Activated CD4-positive, alpha-beta T cell treated with anti-CD3 and anti-CD28 coated beads, Interleukin-2, amount 50 U/mL, for 48 hours (primary cell): ENCODE results near the gene ANKRD2.
"Not testable (repeated sequence)": the region's sequence is repeated elsewhere in the genome, so short reads cannot be mapped to it uniquely, and the experiment has no call there.

Experiments used
- DNase-seq, 2 experiments: peaks; one replicate each; pipeline ENCODE4 v3.0.0-alpha.2; 2020

Gene ANKRD2, protein sequence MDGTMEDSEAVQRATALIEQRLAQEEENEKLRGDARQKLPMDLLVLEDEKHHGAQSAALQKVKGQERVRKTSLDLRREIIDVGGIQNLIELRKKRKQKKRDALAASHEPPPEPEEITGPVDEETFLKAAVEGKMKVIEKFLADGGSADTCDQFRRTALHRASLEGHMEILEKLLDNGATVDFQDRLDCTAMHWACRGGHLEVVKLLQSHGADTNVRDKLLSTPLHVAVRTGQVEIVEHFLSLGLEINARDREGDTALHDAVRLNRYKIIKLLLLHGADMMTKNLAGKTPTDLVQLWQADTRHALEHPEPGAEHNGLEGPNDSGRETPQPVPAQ

DNA sequence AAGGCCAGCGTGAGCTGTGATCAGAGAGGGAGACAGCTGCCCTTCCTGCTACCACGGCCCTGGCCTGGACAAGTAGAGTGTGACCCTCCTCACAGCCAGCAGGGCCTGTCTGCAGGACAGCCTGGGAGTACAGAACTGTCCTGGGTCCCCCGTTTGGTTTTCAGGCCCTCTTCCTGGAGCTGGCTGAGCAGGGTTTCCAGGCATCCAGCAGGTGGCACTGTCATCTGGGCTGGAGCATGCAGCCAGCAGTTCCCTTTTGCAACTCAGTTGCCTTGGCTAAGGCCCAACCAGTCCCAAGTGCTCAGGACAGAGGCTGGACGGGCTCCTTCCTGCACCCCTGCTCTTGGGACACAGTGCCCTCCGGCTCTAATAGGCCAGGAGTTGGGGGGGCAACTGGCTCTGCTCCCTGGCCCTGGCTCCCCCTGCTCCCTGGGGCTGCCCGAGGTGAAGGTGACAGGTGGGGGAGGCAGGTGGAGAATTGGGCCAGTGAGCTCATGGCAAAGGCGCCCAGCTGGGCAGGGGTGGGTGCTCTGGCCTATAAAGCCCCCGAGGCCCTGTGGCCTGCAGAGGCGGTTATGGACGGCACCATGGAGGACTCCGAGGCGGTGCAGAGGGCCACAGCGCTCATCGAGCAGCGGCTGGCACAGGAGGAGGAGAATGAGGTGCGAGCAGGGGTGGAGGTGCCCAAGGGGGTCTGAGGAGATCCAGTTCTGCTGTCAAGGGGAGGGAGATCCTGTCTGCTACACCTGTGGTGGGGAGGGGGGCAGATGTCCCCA, at the start of gene ANKRD2:
Gene ANKRD2 (plus strand): TSS at position 566 of the 776 bp plus-strand sequence. CDS start 10 bp downstream, at position 576.
- peak; percentile 64 to 68 for DNase-seq

DNA sequence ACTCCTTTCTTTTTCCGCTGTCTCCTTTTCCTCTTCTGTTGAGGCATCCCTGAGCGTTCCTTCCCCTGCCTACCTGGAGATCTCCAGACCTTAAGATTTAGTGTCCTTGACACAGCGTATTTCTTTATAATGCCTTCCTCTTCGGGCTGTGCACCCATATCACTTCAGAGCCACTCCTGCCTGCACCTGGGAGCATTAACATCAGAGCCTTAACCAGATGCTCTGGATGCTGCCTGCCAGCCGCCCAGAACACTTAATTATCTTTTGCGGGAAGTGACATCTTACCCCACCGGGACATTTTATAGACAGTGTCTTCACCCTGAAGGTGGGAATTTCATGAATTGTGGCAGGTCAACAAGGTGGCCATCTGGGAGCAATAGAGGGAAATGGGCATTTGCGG, 49.6 kb upstream of the ANKRD2 start:
- DNase-seq, result no peak

DNA sequence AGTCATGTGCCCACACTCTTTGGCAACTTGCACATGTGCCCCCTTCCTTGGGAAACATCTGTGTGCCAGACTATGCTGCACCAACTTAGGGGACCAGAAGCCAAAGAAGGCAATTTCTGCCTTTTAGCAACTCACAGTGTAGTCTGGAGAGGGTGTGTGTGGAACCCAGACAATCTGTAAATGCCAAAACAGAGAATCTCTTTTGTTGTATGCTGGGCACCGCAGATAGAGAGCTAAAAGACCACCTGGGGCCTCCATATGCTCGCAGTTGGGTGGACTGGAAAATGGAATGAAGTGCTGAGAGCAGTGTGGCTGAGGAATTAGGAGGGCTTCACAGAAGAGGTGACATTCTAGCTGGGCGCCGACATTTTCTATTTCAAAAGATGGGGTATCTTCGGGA, 47.5 kb upstream of the ANKRD2 start:
- no peak for DNase-seq

DNA sequence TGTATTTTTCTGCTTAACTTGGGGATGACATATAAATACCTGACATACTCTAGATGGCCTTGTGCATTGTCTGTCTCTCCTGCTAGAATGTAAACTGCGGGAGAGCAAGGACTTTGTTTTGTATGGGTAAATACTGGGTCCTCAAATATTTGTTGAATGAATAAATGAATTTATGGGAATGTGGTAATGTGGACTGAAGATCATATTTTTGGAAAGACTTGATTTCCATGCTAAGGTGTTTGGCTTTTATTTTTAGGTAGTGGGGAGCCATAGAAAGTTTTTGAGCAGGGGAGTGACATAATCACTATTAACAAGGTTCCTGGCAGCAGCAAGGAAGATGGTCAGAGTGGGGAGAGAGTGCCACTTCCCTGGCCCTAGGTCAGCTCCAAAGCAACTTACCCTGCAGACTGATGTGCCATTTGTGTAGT, 46.9 kb upstream of the ANKRD2 start:
- DNase-seq, result no peak

DNA sequence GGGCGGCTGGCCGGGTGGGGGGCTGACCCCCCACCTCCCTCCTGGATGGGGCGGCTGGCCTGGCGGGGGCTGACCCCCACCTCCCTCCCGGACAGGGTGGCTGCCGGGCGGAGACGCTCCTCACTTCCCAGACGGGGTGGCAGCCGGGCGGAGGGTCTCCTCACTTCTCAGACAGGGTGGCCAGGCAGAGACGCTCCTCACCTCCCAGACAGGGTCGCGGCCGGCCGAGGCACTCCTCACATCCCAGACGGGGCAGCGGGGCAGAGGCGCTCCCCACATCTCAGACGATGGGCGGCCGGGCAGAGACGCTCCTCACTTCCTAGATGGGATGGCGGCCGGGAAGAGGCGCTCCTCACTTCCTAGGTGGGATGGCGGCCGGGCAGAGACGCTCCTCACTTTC, 43.7 kb upstream of the ANKRD2 start:
- not testable (repeated sequence) for DNase-seq

DNA sequence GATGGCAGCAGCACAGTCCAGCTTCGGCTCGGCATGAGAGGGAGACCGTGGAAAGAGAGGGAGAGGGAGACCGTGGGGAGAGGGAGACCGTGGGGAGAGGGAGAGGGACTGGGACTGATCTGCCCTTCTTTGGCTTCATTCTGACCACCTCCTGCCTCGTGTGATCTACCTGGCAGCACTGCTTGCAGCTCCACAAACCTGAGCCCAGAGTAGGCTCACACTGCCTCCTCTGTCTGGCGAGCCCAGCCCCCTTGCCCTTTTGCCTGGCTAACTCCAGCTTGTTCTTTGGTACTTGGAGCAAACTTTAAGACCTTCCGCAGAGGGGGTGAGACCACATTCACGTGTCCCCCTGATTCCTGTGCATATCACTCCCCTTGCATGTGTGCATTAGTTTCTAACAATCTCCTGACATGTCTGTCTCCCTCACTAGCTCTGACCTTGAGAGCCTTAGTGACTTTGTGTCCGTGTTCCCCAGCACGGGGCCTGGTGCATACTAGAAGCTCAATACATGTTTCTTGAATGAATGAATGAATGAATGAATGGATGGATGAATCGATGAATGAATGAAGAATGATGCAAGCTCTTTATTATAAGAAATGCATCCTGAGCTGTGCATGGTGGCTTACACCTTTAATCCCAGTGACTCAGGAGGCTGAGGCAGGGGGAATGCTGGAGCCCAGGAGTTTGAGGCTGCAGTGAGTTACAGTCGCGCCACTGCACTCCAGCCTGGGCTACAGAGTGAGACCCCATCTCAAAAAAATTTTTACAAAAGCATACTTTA, 42.7 kb upstream of the ANKRD2 start:
- no peak for DNase-seq

DNA sequence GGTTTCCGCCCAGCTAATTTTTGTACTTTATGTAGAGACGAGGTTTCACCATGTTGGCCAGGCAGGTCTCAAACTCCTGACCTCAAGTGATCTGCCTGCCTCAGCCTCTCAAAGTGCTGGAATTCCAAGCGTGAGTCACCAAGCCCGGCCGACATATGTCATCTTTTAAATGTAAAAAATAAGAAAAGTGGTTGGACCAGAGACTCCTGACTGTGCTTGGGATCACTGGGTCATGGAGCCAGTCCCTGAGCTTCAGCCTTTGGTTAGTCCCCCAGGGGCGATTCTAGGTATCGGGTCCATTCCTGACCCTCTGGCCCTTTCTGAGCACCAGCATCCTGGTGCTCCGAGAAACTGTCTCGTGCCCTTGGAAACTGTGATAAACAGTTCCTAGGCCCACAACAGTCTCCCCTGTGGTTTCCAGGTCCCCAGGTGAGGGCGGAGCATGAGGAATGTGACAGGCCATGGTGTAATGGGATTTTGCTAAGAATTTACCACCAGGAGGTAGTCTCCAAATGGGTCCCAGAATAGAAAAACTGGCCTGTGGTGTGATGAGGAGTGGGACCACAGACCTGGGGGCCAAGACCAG, 41.1 kb upstream of the ANKRD2 start:
- DNase-seq, result no peak

DNA sequence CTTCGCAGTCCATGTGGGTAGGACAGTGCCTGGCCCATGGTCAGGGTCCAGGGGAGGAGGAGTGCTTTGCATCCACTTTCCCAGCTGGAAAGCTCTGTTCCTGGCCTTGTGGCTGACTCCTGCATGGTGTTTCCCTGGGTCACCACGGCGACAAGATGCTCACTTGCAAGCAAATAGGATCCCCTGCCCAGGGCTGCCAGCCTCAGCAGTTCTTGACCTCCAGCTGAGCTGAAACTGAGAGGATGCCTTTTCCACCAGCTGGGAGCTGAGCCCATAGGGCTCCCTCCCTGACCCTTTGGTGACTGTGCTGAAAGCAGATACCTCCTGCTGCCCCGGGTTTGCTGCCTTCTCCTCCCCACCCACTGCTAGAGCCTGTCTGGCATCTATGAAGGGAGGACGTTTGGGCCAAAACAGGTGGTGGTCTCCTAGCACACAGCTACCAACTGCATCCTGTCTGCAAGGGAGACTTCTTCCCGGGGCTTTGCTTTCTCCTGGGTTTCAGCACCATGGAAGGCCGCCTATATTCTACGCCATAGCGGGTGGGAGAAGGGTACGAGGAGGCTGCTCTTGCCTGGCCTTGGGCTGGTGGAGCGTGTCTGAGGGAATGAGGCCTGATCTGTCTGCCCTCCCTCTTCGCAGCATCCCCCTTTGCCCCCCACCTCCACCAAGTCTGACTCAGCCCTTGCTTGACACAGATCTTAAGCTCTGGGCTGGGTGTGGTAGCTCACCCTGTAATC, 39.5 kb upstream of the ANKRD2 start:
- no peak for DNase-seq

DNA sequence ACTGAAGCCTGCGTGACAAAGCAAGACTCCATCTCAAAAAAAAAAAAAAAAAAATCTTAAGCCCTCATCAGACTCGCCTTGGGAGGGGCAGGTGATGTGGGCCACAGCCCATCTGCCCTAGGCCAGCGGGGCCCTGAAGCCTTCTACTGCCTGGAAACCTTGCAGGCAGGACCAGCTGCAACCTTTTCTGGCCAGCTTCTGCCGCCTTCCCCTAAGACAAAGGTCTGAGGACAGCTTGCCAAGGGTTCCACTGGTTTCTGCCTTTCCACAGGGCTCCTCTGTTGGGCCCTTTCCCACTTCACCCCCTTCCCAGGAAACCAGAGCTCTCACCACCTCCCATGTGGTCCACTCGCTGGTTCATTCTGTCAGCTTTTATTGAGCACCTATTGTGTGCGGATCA, 38.7 kb upstream of the ANKRD2 start:
- DNase-seq, result no peak

DNA sequence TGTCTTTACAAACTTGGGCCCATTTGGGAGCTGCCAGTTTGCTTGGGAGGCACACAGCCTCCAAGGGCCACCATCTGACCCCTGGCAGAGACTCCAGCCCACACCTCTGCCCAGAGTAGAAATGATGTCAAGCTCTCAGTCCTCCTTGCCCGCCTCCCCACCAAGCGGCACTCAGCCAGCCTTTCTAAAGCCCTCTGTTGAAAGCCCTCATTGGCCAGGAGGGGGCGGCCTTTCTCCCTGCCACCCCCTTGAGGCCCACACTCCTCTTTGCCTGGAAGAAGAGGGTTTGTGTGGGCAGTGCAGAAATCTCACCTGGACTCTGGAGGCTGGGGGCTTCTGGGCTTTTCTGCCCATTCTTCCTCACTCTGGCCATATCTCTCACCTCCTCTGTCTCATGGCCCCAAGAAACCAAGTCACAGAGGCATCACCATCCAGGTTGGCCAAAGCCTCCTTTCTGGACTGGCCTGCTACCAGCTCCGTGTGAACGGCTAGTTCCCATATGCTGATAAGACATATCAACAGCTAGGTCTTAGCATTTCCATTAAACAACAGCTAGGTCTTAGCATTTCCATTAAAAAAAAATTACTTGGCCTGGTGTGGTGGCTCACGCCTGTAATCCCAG, 37.7 kb upstream of the ANKRD2 start:
- DNase-seq, result peak; percentile 42 to 60

DNA sequence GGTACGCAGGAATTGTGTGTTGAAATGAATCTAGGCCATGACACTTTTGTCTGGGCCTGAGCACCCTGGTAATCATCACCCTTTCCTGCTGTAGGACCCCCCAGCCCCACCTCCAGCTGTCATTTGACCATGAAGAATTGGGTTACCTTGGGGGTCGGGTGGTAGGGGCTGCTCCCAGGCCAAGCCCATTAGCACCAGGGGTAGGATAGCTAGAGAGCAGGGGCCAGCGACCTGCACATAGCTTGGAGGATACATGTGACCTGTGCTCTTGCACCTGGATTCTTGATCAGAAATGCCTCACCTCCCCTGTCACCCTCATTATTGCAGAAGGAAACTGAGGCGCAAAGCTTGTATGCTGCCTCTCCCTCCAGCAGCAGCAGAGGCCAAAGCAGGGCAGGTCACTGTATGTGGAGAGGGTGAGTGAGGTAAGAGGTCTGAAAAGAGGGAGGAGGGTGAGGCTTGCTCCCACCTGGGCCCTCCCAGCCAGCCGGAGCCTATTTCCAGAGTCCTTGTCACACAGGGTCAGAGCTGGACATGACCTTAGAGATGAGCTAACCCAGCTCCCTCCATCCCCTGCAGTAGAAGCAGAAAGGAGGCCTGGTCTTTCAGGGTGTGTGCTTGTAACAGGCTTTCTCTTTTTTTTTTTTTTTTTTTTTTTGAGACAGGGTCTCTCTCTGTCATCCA, 35.3 kb upstream of the ANKRD2 start:
- no peak for DNase-seq

DNA sequence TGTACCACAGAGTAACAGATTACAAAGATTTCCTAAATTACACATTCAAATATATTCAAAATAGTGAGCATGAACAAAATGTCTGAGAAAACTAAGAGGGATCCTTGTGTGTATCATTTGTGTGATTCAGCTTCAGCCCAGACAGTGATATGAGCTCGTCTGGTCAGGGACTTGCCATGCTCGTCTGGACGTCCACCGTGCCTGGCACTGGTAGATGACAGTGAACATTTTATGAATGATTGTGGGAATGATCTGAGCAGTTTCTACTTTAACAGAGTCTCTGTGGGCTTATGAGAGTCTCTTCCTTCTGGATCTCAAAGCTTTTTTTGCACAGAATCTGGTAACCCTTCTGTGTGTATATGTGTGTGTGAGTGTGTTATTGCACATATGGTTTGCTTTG, 34.2 kb upstream of the ANKRD2 start:
- no peak for DNase-seq

DNA sequence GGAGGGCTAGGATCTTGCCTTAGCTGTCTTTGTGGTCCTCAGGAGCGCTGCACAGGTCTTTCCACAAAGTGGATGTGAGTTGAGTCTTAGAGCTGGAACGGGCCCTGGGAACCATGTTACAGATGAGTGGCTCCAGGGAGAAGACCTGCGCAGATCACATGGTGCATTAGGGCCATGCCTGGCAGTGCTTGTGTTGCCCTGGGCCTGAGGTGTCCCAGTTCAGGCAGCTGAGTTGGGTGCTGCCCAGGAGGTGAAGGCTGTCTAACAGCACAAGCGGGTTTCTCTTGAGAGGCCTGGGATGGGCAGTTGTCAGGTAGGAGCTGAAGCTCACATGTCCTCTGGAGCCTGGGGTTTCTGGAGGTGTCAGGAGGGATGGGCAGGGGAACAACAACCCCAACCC, 33.7 kb upstream of the ANKRD2 start:
- no peak for DNase-seq

DNA sequence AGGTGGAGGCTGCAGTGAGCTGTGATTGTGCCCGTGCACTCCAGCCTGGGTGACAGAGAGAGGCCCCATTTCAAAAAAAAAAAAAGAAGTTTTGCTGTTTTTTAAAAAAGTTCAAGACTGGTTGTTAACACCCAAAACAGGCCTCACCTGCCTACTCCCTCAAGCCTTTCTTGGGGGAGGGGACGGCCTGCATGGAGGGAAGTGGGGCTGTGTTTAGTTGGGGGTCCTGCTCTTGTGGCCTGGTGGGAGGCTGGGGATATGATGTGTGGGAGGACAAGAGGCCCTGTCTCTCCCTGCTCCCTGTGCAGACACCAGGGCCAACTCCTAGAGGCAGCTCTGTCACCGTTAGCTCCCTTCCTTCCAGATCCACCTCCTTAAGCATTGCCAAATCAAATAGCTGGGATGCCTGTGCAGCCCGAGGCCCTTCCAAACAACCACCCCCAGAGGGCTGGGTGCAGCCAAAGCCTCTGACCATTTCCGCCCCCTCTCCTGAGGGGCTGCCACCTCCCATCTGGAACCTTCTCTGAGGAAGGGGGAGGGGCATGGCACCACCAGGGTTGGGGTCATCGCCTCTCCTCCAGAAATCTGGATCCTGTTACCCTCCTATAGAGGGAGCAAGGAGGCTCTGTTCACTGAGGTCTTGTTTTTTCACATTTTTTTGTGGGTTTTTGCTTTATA, 32.9 kb upstream of the ANKRD2 start:
- no peak for DNase-seq

DNA sequence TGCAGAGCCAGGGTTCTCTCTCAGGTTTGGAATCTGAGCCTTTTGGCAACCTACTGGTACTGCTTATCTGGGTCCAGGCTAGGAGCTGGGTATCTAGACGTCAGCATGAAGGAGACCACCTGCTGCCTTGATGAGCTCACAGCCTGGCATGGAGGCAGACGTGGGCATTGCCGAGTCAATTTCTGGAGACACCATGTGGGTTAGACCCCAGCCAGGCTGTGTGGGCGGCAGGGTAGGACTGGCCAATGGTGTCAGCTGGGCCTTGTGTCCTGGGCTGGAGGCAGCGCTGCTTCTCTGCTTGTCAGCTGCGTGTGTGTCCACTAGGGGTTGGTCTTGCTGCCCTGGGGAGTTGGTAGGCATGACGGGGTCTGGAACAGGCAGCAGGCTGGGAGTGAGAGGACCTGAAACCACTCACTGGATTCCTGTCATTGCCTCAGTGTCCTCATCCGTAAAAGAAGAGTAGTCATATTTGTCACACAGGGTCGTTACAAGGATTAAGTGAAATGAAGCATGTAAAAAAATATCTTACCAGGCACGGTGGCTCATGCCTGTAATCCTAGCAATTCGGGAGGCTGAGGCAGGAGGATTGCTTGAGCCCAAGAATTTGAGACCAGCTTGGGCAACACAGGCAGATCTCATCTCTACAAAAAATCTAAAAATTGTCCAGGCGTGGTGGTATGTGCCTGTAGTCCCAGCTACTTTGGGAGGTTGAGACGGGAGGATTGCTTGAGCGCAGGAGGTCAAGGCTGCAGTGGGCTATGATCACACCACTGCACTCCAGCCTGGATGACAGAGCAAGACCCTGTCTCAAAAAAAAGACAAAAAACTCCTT, 31.7 kb upstream of the ANKRD2 start:
- no peak for DNase-seq

DNA sequence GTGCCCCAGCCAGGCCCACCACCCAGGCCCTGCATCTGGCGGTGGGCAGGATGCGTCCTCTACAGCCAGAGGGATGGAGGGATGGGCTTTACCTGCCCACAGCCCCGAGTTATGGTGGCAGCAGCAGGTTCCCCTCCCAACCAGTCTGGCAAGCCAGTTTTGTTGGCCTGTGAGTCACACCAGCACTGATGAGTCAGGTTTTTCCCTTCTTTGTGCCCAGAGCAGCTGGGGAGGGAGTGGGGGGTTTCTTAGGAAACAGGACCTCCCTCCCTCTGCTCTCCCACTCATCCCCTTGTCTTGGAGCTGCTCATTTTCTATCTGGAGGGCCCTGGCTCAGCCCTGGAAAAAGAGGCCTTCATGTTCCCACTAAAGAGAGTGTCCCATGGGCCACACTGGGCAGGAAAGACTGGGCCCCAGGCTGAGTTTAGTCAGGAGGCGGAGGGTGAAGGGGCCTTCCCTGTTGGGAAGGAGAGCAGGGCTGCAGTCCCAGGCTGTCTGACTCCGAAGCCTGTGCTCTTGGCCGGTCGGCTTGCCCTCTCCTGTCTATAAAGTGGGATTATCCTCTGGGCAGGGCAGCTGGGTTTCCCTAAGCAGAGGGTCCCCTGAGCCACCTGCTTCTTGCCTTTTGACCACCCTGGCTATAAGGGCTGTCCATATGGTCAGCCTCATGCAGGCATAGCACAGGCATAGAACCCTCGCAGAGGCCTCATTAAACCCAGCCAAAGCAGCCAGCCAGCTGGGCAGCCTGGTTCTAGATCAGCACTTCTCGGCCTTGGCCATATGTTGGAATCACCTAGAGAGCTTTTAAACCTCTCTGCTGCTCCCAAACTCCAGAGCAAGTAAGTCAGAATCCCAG, 30.2 kb upstream of the ANKRD2 start:
- peak; percentile 52 to 65 for DNase-seq

DNA sequence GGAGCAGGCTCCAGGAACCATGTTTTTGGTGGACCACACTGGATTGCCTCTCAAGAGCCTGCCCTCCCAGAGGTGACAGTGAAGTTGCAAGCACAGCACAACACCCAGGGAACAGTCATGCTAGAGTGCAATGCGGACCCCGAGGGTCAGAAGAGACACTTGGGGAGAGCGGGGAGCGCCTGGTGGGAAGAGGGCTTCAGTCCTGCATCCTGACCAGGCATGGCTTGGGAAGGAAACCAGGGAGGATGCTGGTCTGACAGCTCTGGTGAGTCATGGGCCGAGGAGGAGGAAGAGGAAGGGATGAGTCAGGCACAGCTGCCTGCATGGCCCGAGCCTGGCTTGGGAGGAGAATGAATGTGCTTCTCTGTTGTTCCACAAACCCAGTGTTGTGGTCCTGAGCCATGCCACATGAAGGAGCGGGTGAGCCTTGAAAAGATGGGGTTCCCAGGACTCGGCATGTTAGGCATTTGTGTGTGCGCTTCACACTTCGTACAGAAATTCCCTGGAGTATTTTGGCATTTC, 29.5 kb upstream of the ANKRD2 start:
- DNase-seq, result peak; percentile 74 to 80

DNA sequence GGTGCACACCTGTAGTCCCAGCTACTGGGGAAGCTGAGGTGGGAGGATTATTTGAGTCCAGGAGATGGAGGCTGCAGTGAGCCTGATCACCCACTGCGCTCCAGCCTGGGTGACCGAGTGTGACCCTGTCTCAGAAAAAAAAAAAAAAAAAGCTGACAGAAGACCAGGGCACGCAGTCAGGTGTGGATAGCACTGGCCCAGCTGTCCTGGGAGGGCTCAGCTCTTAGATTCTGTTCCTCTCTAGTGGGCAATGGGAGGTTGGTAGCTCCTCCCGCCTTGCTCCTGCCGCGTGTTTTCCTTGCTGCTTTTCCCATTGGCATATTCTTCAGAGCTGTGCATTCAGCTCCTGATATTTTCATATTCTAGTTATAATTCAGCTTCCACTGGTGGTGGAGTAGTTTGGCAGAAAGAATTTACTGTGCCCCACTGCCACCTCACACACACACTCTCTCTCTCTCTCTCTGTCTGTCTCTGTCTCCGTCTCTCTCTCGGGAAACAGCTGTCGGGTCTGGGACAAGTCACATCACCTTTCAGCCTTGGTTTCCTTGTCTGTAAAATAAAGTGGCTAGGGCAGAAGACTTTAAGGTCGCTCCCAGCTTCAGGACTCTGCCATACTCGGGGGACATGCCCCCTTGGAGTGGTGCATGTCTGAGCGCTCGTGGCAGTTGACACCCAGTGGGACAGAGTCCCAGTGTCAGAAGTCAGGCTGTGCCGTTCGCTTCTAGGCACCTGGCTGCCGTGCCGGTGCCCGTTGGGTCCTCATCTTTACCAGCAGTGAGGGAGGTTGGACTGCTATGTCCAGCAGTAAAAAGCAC, 25.9 kb upstream of the ANKRD2 start:
- DNase-seq, result no peak
